ENCODE results near the gene NUP214.

DNA sequence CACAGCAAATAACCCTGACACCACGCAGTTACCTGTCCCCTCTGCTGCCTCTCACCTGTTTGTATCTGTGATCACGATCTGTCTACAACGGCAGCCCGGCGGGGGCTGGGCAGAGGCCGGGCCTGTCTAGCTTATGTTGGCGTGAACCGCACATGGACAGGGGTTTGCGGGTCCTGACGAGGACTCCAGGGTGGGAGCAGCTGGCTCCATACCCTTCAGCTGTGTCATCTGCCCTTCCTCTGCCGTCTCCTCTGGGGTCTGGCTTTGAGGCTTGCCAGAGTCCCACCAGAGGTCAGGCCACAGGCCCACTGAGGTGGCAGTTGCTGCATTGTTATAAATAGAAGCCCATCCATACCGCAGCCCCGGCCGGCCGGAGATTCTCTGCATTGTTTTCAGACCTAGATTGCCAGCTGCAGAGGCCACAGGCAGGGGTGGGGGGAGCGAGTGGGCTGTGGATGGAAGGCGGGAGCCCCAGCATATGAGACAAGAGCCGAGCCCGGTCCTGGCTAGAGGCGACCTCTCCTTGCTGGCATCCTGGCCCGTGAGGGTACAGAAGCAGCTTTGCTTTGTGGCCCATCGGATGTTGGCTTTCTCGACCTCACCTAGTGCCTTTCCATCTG lies 113.1 kb downstream of the NUP214 start:
- TF ChIP-seq, protein P1, sequence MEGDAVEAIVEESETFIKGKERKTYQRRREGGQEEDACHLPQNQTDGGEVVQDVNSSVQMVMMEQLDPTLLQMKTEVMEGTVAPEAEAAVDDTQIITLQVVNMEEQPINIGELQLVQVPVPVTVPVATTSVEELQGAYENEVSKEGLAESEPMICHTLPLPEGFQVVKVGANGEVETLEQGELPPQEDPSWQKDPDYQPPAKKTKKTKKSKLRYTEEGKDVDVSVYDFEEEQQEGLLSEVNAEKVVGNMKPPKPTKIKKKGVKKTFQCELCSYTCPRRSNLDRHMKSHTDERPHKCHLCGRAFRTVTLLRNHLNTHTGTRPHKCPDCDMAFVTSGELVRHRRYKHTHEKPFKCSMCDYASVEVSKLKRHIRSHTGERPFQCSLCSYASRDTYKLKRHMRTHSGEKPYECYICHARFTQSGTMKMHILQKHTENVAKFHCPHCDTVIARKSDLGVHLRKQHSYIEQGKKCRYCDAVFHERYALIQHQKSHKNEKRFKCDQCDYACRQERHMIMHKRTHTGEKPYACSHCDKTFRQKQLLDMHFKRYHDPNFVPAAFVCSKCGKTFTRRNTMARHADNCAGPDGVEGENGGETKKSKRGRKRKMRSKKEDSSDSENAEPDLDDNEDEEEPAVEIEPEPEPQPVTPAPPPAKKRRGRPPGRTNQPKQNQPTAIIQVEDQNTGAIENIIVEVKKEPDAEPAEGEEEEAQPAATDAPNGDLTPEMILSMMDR (IDR thresholded peaks at IDR 0.05; ENCODE audit: poor library complexity, severe bottlenecking), result no peak
- TF ChIP-seq TAF1 (IDR thresholded peaks at IDR 0.05; ENCODE audit: low read depth) (no peak), SMC3 (conservative IDR thresholded peaks at IDR 0.05; ENCODE audit: poor library complexity) (no peak), POLR2AphosphoS5 (IDR thresholded peaks at IDR 0.05) (no peak), MXI1 (conservative IDR thresholded peaks at IDR 0.05; ENCODE audit: poor library complexity, severe bottlenecking) (no peak)
